Heart left ventricle (tissue), 13 donors: Measurements from ENCODE around the gene BOD1.

Experiments used
- POLR2A ChIP-seq, 2 donors: fragments of 450-650 bp; IDR thresholded peaks; one replicate each; pipeline ENCODE4 v1.6.1; 2017; ENCODE audit warnings: antibody characterized with exemption in 2 of 2, mild to moderate bottlenecking in 2 of 2, moderate library complexity in 2 of 2
- TF ChIP-seq, protein P1 (sequence below), 12 donors: fragments of 200-600 bp; sonication (generic) in 4 of 12; IDR thresholded peaks; one replicate each; pipeline versions ENCODE4 v1.5.0 to v1.8.0; 2018 to 2022; ENCODE audit warnings: antibody characterized with exemption in 12 of 12, mild to moderate bottlenecking in 5 of 12
- donor health status: ischemic (EF 13 %, LVEDD 7.1; RV severe dilation, severe dysfunction).
- donor health status: DM: no; HTN: yes; CAD: no.
- donor health status: DM: no; HTN: no; CAD: no.
- donor health status: ischemic (EF 25% LVEDD 6.9; RV normal size, moderate dysfunction).
- donor health status: ischemic (EF 25% LVEDD 5.7; RV mildly dilated, moderate dysfunction).
- donor health status: ischemic (EF 35%, LVEDD 5.7; RV mildly dilated, moderate dysfunction).
- donor health status: nonischemic (EF 11% LVEDD 7.7; RV severe dilation, severe dysfunction).
- donor health status: DM: yes; HTN: yes; CAD: no.
- donor health status: PGD.
- donor health status: ischemic (EF 29% LVEDD 5.4; RV normal size, mild dysfunction).
- donor health status: nonischemic (EF 23%, LVEDD 6.1; RV moderate dilation, normal function).

DNA sequence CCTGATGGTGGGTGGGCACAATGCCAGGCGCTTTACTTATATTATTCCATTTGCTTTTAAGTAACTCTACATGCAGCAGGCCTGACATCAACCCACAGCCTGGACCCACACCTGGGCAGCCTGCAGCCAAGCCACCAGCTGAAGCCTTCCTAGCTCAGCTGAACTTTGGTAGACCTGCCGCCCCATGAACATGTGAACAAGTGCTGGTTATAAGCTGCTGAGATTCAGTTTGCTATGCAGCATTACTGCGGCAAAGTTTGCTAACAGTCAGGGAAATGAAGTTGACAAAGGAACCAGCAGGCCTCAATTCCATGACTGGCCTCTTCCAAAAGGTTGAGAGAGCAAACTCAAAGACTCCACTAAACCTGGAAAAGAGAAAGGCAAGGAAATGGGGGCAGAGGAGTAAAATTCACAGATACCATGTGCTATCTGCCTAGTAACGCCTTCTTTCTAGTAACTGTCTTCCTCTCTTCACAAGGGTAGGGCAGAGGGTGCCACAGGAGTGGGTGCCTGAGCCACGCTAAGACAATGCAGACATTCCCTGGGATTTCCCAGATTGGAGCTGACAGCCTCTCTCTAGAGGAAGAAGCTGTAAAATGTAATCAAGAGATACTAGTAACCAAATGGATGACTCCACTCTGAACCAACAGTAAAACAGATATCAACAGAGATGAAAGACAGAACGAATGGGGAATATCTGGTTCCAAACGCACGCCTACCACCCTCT lies 2.9 kb downstream of the BOD1 start:
- TF ChIP-seq, protein P1, sequence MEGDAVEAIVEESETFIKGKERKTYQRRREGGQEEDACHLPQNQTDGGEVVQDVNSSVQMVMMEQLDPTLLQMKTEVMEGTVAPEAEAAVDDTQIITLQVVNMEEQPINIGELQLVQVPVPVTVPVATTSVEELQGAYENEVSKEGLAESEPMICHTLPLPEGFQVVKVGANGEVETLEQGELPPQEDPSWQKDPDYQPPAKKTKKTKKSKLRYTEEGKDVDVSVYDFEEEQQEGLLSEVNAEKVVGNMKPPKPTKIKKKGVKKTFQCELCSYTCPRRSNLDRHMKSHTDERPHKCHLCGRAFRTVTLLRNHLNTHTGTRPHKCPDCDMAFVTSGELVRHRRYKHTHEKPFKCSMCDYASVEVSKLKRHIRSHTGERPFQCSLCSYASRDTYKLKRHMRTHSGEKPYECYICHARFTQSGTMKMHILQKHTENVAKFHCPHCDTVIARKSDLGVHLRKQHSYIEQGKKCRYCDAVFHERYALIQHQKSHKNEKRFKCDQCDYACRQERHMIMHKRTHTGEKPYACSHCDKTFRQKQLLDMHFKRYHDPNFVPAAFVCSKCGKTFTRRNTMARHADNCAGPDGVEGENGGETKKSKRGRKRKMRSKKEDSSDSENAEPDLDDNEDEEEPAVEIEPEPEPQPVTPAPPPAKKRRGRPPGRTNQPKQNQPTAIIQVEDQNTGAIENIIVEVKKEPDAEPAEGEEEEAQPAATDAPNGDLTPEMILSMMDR (IDR thresholded peaks at IDR 0.05) = no peak
- no peak for TF ChIP-seq POLR2A (IDR thresholded peaks at IDR 0.05)
